NB4 (cell line): ENCODE results near the gene CDH22.

Experiments used
- CTCF ChIP-seq: IDR thresholded peaks from one replicate; pipeline ENCODE4 v1.5.1; 2012; ENCODE audit warnings: low read depth, low read length
- MYC ChIP-seq: IDR thresholded peaks from 2 replicates; pipeline ENCODE4 v1.6.1; 2011; ENCODE audit warnings: low read depth, low read length
- POLR2A ChIP-seq: IDR thresholded peaks from 2 replicates; pipeline ENCODE4 v1.6.1; 2011; ENCODE audit warnings: mild to moderate bottlenecking; ENCODE audit not compliant: insufficient read length; ENCODE audit errors: extremely low read depth
- TF ChIP-seq, protein P1 (sequence below): IDR thresholded peaks from 2 replicates; pipeline ENCODE4 v1.6.1; 2011; ENCODE audit warnings: low read depth, low read length

DNA sequence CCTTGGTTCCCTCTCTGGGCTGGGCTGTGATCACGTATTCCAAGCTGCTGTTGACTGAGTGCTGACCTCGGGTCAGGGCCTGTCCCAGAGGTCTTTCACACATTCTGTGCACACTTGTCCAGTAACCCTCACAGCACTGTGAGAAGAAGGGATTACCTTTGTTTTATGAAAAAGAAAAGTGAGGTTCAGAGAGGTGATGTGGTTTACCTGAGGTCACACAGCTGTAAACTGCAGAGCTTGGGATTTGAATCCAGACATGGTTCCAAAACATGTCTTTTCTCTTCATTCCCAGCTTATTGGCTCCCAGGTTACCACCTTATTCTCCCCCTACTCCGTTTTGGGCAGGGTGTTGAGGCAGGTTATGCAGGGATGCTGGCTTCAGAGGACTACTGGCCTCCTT lies 28.4 kb upstream of the CDH22 start:
- TF ChIP-seq CTCF (no peak), POLR2A (no peak), MYC (no peak)
- TF ChIP-seq, protein P1, sequence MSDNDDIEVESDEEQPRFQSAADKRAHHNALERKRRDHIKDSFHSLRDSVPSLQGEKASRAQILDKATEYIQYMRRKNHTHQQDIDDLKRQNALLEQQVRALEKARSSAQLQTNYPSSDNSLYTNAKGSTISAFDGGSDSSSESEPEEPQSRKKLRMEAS, result no peak
